GM18870 (cell line): ENCODE data around the gene ACLY.

Experiments used
- ATAC-seq: cut with Tn5 transposase; IDR thresholded peaks from one replicate; pipeline ENCODE4 v1.9.1; 2021; ENCODE audit warnings: moderate library complexity; ENCODE audit not compliant: unreplicated experiment

Gene ACLY

DNA sequence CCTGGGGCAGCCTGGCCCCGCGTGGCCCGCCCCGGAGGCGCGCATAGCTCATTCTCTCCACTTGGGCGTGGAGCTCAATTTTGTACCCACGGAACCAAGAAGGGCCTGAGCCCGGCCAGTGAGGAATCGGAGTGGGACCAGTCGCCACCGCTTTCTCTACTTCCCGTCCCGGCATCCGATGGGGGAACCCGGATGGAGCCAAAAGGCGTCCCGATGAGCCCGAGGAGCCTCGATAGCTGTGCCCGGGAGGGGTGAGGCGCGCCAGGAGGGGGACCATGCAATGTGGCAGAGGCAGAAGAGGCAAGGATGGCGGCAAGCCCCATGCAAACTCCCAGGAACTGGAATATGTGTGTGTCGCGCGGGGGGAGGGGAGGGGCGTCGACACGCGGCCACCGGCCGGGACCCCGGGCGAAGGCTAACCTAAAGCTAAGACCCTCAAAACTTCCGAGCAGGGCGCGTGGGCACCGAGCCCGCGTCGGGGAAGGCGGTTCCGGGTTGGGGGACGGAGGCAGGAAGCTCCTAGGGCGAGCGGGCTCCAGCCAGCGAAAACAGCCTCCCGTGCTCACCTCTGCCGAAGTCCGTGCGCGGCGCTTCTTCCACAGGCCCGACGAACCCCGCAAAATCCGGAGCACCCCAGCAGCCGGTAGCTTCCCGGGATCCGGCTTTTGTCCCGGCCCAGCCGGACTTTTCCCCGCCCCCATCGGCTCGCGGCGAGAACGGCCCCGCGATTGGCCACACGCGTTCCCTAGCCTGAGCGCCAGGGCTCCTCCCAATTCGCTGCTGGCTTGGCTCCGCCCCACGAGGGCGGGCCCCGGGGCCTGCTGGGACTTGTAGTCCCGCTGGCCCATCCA is at the start of gene ACLY:
ACLY (minus strand) TSS at position 638 of the 851 bp plus-strand sequence. CDS start 5,078 bp downstream, outside the sequence.
- ATAC-seq = peak; percentile 23

DNA sequence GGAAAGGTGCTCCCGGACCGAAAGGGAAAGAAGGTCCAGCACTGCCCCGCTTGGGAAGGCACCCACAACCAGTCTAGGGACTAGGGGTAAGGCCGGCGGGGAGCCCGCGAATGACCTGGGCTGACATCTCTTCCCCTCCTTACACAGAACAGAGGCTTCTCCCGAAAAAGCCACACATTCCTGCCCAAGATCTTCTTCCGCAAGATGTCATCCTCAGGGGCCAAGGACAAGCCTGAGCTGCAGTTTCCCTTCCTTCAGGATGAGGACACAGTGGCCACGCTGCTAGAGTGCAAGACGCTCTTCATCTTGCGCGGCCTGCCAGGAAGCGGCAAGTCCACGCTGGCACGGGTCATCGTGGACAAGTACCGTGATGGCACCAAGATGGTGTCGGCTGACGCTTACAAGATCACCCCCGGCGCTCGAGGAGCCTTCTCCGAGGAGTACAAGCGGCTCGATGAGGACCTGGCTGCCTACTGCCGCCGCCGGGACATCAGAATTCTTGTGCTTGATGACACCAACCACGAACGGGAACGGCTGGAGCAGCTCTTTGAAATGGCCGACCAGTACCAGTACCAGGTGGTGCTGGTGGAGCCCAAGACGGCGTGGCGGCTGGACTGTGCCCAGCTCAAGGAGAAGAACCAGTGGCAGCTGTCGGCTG is 49.3 kb upstream of the ACLY start:
- no peak for ATAC-seq

DNA sequence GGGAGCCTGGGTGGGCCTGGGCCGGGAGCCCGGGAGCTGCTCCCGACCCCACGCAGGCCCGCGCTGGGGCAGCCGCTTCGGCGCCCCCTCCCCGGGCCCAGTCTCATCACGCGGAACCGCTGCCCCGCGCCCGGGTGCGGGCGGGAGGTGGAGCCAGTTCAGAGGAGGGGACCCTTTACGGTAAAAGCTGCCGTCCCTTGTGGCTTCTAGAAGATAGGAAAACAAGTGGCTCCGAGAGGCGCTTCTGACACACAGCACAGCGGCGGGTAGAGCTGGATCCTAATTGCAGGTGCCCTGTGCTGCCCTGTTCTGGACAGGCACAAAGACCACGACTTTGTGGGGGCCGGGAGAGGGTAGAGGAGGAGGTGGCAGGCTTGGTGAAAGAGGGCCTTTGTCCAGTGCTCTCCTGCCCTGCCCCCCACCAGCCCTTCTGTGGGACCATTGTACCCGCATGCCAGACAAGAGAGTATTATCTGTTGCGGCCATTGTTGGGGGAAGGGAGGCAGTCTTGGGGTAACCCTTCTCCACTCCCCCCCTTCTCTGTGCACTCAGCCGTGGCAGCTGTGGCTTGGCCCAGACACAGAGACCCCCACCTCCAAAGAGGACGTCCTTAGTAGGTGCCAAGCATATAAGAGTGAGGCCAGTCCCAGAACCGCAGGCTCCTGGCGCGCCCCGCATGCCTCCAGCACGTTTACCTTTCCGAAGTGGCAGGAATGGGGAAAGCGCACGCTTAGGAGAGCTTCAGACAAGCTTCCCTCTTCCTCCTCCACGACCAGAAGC is 48.6 kb upstream of the ACLY start:
- no peak for ATAC-seq

DNA sequence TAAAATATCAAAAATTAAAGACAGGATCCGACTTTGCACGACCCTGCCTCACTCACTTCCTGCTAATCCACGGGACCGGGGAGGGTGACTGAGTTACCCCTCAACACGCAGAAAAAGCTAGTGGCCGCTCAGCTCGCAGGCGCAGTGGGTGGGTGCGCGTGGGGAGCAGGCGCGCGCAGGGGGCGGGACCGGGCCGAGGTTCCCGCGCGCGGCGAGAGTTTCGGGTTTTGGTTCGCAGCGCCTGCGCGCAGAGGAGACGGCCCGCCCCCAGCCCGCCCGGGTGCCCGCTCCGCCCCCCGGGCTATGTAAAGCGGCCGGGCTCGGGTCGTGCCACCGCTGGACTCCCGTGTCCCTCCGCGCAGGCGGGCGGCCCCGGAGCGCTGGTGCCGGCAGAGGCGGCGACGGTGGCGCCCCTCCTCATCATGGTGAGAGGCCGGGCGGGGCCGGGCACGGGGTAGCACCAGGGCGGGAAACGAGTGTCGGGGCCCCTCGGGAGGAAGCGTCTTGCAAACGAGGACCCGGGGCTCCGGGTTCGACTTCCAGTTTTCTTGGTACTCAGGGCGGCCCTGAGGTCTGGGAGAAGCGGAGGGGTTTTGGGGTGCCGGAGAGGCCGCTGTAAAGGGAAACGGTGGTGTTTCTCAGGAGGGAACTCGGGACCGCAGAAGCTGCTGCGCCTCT is 47.9 kb upstream of the ACLY start, which contains the start of gene CNP:
CNP (plus strand) TSS at position 333 of the 678 bp plus-strand sequence; CDS start at position 423, 90 bp downstream.
- ATAC-seq = no peak

GRCh38 chr17:41965694-41966462 is 47.1 kb upstream of the ACLY start:
- no peak for ATAC-seq

DNA sequence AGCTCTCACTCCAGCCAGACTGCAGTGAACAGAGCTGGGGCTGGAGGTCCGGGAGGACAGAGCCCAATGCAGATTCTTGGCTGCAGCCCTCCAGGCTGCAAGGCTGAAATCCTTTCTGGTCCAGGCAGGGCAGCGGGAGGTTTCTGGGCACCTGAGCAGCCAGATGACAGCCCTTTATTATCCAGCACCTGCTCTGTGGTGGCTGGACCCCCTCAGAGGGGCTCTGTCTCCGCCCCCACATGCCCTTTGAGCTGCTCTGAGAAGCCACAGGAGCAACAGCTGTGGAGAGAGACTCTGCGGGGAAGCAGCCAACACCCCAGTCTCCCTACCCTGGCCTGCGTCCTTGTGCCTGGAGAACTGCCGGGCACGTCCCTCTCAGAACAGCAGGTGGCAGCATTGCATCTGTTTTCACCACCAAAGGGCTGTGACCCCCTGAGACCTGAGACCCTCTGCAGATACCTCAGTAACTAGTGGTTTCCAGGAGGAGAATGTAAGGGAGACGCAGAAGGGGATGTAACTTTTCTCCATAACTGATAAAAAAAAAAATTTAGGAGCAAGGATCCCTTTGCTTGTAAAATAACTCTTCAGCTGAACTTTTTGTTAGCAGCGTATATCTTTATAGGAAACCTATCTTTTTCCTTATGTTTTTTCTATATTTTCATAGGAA is 44.1 kb upstream of the ACLY start:
- ATAC-seq = no peak

DNA sequence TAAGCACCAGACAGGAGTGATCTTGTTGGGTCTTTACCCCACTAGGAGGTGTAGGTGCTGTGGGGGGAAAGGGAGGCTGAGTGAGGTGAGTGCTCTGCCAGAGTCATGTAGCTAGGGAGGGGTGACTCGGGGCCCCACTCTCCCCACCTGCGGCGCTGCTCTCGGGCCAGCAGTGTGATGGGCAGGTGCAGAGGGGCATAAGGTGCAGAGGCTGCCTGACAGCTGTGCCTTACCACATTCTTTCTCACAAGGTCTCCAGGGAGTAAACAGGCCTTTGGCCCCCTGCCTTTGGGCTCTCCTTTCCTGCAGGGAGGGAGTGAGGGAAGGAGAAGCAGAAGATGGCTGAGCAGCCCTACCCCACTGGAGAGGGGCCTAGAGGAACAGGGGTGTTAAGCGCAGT is 43.4 kb upstream of the ACLY start:
- no peak for ATAC-seq

- no peak for ATAC-seq
Observed at GRCh38 chr17:41959336-41960095, 40.8 kb upstream of the ACLY start.

GRCh38 chr17:41959030-41959335 is 40.2 kb upstream of the ACLY start:
- no peak for ATAC-seq

DNA sequence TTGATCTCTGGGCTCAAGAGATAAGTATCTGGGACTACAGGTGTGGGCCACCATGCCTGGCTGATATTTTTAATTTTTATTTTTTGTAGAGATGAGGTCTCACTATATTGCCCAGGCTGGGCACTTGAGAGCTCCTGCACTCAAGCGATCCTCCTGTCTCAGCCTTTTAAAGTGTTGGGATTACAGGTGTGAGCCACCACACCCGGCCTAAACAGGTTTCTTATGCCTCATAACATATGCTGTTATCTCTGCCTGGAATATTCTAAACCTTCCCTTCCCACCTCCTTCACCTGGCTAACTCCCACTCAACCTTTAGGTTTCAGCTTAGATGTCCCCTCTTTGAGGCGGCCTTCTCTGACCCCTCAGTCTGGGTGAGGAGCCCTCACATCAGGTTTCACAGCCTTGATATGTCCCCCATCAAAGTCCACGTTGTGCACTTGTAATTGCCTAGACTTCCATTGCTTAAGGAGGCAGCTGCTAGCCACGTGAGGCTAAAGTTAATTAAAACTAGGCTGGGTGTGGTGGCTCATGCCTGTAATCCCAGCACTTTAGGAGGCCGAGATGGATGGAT is 39.2 kb upstream of the ACLY start:
- ATAC-seq = no peak

DNA sequence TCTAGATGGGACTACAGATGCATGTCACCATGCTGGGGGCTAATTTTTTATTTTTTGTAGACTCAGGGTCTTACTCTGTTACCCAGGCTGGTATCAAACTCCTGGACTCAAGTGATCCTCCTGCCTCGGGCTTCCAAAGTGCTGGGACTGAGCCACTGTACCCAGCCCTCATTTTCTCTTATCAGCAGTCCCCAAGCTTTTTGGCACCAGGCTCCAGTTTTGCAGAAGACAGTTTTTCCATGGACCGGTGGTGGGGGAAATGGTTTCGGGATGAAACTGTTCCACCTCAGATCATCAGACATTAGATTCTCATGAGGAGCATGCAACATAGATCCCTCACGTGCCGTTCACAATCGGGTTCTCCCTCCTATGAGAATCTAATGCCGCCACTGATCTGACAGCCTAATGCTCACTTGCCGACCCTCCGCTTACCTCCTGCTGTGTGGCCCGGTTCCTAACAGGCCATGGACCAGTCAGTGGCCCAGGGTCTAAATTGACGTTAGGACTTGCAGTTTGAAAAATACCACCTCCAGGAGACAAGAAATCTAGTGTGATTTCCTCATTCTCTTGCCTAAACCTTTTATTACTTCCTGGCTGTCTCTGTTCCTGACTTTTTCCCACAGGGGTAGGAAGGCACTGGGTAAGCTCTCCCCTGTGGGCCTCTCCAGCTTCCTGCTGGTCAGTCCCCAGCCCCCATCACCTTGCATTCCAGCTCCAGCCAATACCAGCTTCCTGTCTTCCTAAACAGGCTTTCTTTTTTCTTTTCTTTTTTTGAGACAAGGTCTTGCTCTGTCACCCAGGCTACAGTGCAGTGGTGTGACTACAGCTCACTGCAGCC is 38.5 kb upstream of the ACLY start:
- no peak for ATAC-seq

GRCh38 chr17:41956522-41956921 is 37.8 kb upstream of the ACLY start:
- ATAC-seq = no peak

- no peak for ATAC-seq
Observed at GRCh38 chr17:41948762-41949460, 30.2 kb upstream of the ACLY start.

- no peak for ATAC-seq
Observed at GRCh38 chr17:41944943-41945342, 26.2 kb upstream of the ACLY start.

DNA sequence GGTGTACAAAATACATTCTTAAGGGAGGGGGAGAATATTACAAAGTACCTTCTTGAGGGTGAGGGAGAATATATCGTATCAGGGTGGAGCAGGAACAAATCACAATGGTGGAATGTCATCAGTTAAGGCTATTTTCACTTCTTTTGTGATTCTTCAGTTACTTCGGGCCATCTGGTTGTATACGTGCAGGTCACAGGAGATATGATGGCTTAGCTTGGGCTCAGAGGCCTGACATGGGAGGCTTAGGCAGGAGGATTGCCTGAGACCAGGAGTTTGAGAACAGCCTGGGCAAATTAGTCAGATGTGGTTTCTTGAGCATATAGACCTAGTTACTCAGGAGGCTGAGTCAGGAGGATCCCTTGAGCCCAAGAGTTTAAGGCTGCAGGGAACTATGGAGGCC is 24.7 kb upstream of the ACLY start:
- ATAC-seq = no peak

GRCh38 chr17:41942626-41943373 is 24.0 kb upstream of the ACLY start:
- ATAC-seq = no peak

DNA sequence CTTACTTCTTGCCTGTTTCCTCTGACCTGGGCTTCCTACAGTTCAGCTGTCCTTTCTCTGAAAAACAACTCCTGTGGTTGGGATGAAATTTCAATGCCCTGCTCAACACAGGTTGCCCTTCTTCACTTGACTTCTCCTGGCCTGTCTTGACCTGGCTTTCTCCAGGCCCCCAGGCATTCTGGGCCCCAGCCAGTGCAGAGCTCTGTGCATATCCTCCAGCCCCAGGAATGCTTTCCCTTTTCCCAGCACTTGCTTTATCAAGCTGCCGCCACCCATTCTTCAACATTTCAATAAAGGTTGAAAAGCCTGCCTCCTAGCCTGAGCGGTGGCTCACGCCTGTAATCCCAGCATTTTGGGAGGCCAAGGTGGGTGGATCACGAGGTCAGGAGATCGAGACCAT is 22.4 kb upstream of the ACLY start:
- ATAC-seq = no peak
